HCT116 (cell line): ENCODE measurements around the gene KLHL3. TPM values are rescaled to one million over a fixed set of nuclear protein-coding genes. Genes with fewer than 3 reads are reported as not detected.

Source experiments
- ATAC-seq: fragments of 200-7000 bp; cut with Tn5 transposase; 2 replicates; pipeline ENCODE4 v1.9.1; 2020; ENCODE audit warnings: mild to moderate bottlenecking, moderate library complexity
- BruUV-seq: library from RNA; stranded (reverse); fragments of 400-500 nt; replicated peaks from 2 replicates; lab custom pipeline; 2021; lab: Mats Ljungman, UMichigan
- CTCF ChIA-PET: fragments of 300-600 bp; sonication (Branson Sonifier 250); formaldehyde crosslinking; loops from one replicate; lab custom pipeline; 2021; ENCODE audit warnings: antibody characterized with exemption; lab: Charles Lee
- POLR2A ChIA-PET: fragments of 300-600, 350-600 bp; sonication (Branson Sonifier 250); formaldehyde crosslinking; loops from one replicate; lab custom pipeline; 2021; ENCODE audit warnings: antibody characterized with exemption; lab: Charles Lee
- RAD21 ChIA-PET, 2 experiments: fragments of 300-600 bp; sonication (Branson Sonifier 250); formaldehyde crosslinking; loops; one replicate each; lab custom pipeline; 2023; ENCODE audit warnings: low total read pairs in 2 of 2; ENCODE audit not compliant: uncharacterized antibody in 2 of 2, unreplicated experiment in 2 of 2, low non-redundant PET in 1 of 2; lab: Charles Lee
- DNase-seq: peaks from one replicate; pipeline ENCODE4 v3.0.0-alpha.2; 2010; ENCODE audit warnings: low read depth, low spot score
- H2AFZ ChIP-seq: fragments of 200-600 bp; shearing (Covaris generic), sonication (generic); 2 replicates; pipeline ENCODE4 v1.6.1; 2017; ENCODE audit warnings: low read depth, mixed run types, mixed read lengths, antibody characterized with exemption, low read length; ENCODE audit not compliant: poor library complexity, severe bottlenecking
- H3K27ac ChIP-seq: 2 replicates; pipeline ENCODE4 v1.5.1; 2012; ENCODE audit warnings: low read depth, low read length
- H3K27me3 ChIP-seq: fragments of 200-600 bp; sonication (generic); 2 replicates; pipeline ENCODE4 v1.6.1; 2016; ENCODE audit warnings: mixed run types, low read length, mixed read lengths; ENCODE audit not compliant: insufficient read depth
- H3K36me3 ChIP-seq, 2 experiments: fragments of 200-500 bp in 1 of 2; fragments of 200-600 bp in 1 of 2; sonication (Bioruptor generic) in 1 of 2; sonication (generic) in 1 of 2; 2 replicates each; pipeline versions ENCODE4 v1.5.1 to v1.6.1; 2014 to 2016; ENCODE audit warnings: low read length in 2 of 2, inconsistent platforms in 1 of 2, mixed read lengths in 1 of 2, mixed run types in 1 of 2; ENCODE audit not compliant: insufficient read depth in 2 of 2, control insufficient read depth in 1 of 2
- H3K4me1 ChIP-seq, 2 experiments: fragments of 200-600 bp in 1 of 2; sonication (generic) in 1 of 2; 2 replicates each; pipeline versions ENCODE4 v1.5.1 to v1.6.1; 2012 to 2017; ENCODE audit warnings: low read length in 2 of 2, inconsistent platforms in 1 of 2, mild to moderate bottlenecking in 1 of 2, mixed read lengths in 1 of 2, mixed run types in 1 of 2, moderate library complexity in 1 of 2; ENCODE audit not compliant: insufficient read depth in 2 of 2, control insufficient read depth in 1 of 2
- H3K4me2 ChIP-seq: fragments of 200-600 bp; sonication (generic); 2 replicates; pipeline ENCODE4 v1.6.1; 2017; ENCODE audit warnings: mixed run types, low read length, mixed read lengths
- H3K4me3 ChIP-seq, 2 experiments: fragments of 200-600 bp in 1 of 2; sonication (generic) in 1 of 2; replicated peaks in 1 of 2; 2 replicates each; pipeline ENCODE4 v1.5.1; 2011 to 2016; ENCODE audit warnings: low read length in 2 of 2, control low read depth in 1 of 2, low read depth in 1 of 2, mild to moderate bottlenecking in 1 of 2, mixed read lengths in 1 of 2, mixed run types in 1 of 2
- H3K79me2 ChIP-seq: fragments of 200-600 bp; sonication (generic); 2 replicates; pipeline ENCODE4 v1.6.1; 2017; ENCODE audit warnings: mild to moderate bottlenecking, mixed run types, low read length, moderate library complexity, mixed read lengths; ENCODE audit not compliant: insufficient read depth
- H3K9ac ChIP-seq: fragments of 200-600 bp; sonication (generic); 2 replicates; pipeline ENCODE4 v1.6.1; 2016; ENCODE audit warnings: low read length, mixed read lengths
- H3K9me2 ChIP-seq: fragments of 200-600 bp; sonication (generic), shearing (Covaris generic); 2 replicates; pipeline ENCODE4 v1.6.1; 2017; ENCODE audit warnings: mixed run types, mild to moderate bottlenecking, moderate library complexity; ENCODE audit not compliant: insufficient read depth
- H3K9me3 ChIP-seq, 2 experiments: fragments of 200-500 bp in 1 of 2; fragments of 200-600 bp in 1 of 2; sonication (Bioruptor generic) in 1 of 2; sonication (generic) in 1 of 2; 2 replicates each; pipeline ENCODE4 v1.6.1; 2014 to 2017; ENCODE audit warnings: low read length in 2 of 2, mixed read lengths in 2 of 2, inconsistent platforms in 1 of 2, low read depth in 1 of 2, mild to moderate bottlenecking in 1 of 2, mixed run types in 1 of 2, moderate library complexity in 1 of 2; ENCODE audit not compliant: control insufficient read depth in 1 of 2, insufficient read depth in 1 of 2
- H4K20me1 ChIP-seq: fragments of 200-600 bp; sonication (generic), shearing (Covaris generic); 2 replicates; pipeline ENCODE4 v1.6.1; 2017; ENCODE audit warnings: mixed run types, mild to moderate bottlenecking, moderate library complexity; ENCODE audit not compliant: insufficient read depth
- CEBPB ChIP-seq: IDR thresholded peaks from 2 replicates; pipeline ENCODE4 v1.6.1; 2012; ENCODE audit warnings: low read depth
- EGR1 ChIP-seq: IDR thresholded peaks from 2 replicates; pipeline ENCODE4 v1.6.1; 2012; ENCODE audit warnings: low read depth
- EZH2 ChIP-seq: fragments of 200-600 bp; sonication (generic); IDR thresholded peaks from 2 replicates; pipeline ENCODE4 v1.6.1; 2017; ENCODE audit warnings: antibody characterized with exemption, mixed run types
- FOSL1 ChIP-seq: IDR thresholded peaks from 2 replicates; pipeline ENCODE4 v1.6.1; 2012; ENCODE audit warnings: low read depth
- JUND ChIP-seq: IDR thresholded peaks from 2 replicates; pipeline ENCODE4 v1.6.1; 2012
- POLR2AphosphoS5 ChIP-seq: IDR thresholded peaks from 2 replicates; pipeline ENCODE4 v1.6.1; 2011; ENCODE audit warnings: mild to moderate bottlenecking, low read depth, low read length, moderate library complexity
- SIN3A ChIP-seq: IDR thresholded peaks from 2 replicates; pipeline ENCODE4 v1.6.1; 2012; ENCODE audit warnings: low read depth
- SP1 ChIP-seq: IDR thresholded peaks from 2 replicates; pipeline ENCODE4 v1.6.1; 2012; ENCODE audit warnings: low read depth
- SRF ChIP-seq: IDR thresholded peaks from 2 replicates; pipeline ENCODE4 v1.6.1; 2012; ENCODE audit warnings: low read depth
- TCF7L2 ChIP-seq: IDR thresholded peaks from 2 replicates; pipeline ENCODE4 v1.7.0; 2011; ENCODE audit warnings: borderline replicate concordance, inconsistent platforms; ENCODE audit not compliant: insufficient read depth, insufficient read length; ENCODE audit errors: extremely low read depth
- intact Hi-C: fragments of 100-400 bp; cut with micrococcal nuclease; formaldehyde crosslinking; loops from 2 replicates; pipeline ENCODE4 v1.10.0; 2022
- total RNA-seq: library from RNA; stranded (reverse); gene quantifications from one replicate; pipeline ENCODE4 v1.2.1, GENCODE V29; 2021; ENCODE audit not compliant: unreplicated experiment
- TF ChIP-seq, protein P1 (sequence below): IDR thresholded peaks from 2 replicates; pipeline ENCODE4 v1.6.1; 2011; ENCODE audit warnings: mild to moderate bottlenecking, low read length, moderate library complexity; ENCODE audit not compliant: insufficient replicate concordance; ENCODE audit errors: extremely low read depth
- TF ChIP-seq, protein P2 (sequence below), 3 experiments: fragments of 200-600 bp in 1 of 3; sonication (generic) in 1 of 3; IDR thresholded peaks in 2 of 3; conservative IDR thresholded peaks in 1 of 3; 2 replicates each; pipeline ENCODE4 v1.5.1; 2012 to 2017; ENCODE audit warnings: low read depth in 2 of 3, low read length in 2 of 3, antibody characterized with exemption in 1 of 3, borderline replicate concordance in 1 of 3, control low read depth in 1 of 3, mild to moderate bottlenecking in 1 of 3, mixed read lengths in 1 of 3, mixed run types in 1 of 3, moderate library complexity in 1 of 3; ENCODE audit not compliant: insufficient read depth in 1 of 3

KLHL3 gene
- total RNA-seq, 1 experiment from 2014 or later: not detected

DNA sequence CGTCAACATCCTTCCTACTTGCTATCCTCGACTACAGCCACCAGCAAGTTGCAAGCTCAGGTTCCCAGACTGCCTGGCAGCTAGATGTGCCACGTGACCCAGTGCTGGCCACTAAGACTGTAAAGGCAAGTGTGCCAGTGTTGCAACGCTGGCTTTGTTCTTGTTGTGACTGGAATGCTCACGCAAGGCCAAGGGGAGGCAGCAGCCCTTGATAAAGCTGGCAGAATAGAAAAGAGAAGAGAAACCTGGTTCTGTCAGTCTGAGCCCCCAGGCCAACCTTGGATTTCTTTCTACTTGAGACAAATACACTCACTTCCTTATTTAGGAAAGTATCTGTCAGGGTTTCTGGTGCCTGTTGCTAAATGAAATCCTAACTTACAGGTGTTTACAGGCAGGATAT, 113.0 kb downstream of the KLHL3 start:
- Histone ChIP-seq H3K4me1 (no peaks in the 10 kb centered on the region), H3K9me3 (no peaks in the 10 kb centered on the region), H3K27me3 (no peaks in the 10 kb centered on the region; the same call in 1 of the 2 replicates), H3K9ac (no peak overlapping the region), H3K79me2 (no peaks in the 10 kb centered on the region), H3K27ac (no peak overlapping the region), H2AFZ (no peak overlapping the region), H4K20me1 (no peaks in the 10 kb centered on the region), H3K4me2 (no peak overlapping the region)
- ChIA-PET RAD21 (no interaction called here), CTCF (no interaction called here), POLR2A (no interaction called here)
- intact Hi-C loops: no loop called here
- DNase-seq (no peak), ATAC-seq (peak; percentile 73)
- no TSS peak for BruUV-seq
- TF ChIP-seq CEBPB: peak; percentile 40; the same call in 1 of the 2 replicates
- TF ChIP-seq SRF: no peak
- peak; percentile 77 for TF ChIP-seq TCF7L2
- TF ChIP-seq, all 23 proteins: peak for 2
- Histone ChIP-seq H3K4me3 (no peak overlapping the region), H3K9me2 (no peaks in the 10 kb centered on the region), H3K36me3 (no peaks in the 10 kb centered on the region)

DNA sequence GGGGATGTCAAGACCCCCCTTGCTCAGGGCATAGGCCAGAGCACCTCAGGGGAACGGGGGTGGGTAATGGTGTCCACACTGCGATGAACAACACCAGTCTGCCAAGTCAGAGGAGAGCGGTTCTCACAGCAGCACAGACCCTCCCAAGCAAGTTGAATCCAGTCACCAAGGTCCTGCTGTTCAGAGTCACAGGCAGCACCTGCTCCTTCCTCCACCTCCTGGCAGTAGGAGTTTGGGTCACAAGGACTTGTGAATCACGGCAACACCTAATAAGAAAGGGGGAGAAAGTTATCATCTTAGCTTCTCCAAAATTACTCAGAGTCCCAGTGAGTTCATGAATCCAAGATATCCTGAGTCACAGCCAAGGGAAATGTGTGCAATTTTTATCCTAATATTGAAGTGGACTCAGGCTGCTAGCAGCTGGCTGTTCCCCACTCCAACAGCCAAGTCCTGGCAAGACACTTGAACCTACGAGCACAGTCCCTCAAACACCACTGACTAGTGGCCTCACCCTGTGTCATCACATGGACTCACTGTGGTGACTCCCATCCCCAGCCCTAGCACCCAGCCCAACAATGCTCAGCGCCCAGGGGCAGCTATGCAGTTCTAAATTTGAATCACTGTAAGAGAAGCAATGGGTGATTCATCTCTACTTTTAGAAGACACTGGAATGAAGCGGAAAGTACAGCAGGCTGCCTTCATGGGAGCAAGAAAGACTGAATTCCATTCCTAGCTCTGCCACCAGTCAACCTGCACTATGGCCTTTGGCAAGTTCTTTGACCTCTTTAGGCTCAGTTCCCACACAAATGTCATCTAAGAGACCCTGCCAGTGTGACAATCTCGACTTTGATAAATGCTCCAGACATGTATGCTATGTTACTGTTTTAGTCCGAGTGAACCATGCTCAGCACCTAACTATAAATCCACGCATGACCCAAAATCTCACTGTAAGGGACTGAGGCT, 113.7 kb downstream of the KLHL3 start:
- POLR2A ChIA-PET: no interaction called here
- RAD21 ChIA-PET: no interaction called here
- TF ChIP-seq FOSL1 (no peak), EZH2 (no peak), SIN3A (no peak), SRF (no peak), CEBPB (no peak), EGR1 (no peak), JUND (no peak), SP1 (no peak), POLR2AphosphoS5 (no peak)
- TF ChIP-seq, protein P1, sequence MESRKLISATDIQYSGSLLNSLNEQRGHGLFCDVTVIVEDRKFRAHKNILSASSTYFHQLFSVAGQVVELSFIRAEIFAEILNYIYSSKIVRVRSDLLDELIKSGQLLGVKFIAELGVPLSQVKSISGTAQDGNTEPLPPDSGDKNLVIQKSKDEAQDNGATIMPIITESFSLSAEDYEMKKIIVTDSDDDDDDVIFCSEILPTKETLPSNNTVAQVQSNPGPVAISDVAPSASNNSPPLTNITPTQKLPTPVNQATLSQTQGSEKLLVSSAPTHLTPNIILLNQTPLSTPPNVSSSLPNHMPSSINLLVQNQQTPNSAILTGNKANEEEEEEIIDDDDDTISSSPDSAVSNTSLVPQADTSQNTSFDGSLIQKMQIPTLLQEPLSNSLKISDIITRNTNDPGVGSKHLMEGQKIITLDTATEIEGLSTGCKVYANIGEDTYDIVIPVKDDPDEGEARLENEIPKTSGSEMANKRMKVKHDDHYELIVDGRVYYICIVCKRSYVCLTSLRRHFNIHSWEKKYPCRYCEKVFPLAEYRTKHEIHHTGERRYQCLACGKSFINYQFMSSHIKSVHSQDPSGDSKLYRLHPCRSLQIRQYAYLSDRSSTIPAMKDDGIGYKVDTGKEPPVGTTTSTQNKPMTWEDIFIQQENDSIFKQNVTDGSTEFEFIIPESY: no peak
- TF ChIP-seq, protein P2, sequence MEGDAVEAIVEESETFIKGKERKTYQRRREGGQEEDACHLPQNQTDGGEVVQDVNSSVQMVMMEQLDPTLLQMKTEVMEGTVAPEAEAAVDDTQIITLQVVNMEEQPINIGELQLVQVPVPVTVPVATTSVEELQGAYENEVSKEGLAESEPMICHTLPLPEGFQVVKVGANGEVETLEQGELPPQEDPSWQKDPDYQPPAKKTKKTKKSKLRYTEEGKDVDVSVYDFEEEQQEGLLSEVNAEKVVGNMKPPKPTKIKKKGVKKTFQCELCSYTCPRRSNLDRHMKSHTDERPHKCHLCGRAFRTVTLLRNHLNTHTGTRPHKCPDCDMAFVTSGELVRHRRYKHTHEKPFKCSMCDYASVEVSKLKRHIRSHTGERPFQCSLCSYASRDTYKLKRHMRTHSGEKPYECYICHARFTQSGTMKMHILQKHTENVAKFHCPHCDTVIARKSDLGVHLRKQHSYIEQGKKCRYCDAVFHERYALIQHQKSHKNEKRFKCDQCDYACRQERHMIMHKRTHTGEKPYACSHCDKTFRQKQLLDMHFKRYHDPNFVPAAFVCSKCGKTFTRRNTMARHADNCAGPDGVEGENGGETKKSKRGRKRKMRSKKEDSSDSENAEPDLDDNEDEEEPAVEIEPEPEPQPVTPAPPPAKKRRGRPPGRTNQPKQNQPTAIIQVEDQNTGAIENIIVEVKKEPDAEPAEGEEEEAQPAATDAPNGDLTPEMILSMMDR (IDR thresholded peaks at IDR 0.05 in 2 of 3, conservative IDR thresholded peaks at IDR 0.05 in 1 of 3; ENCODE audit: borderline replicate concordance in 1 of 3, insufficient read depth in 1 of 3, low read depth in 2 of 3, low read length in 2 of 3): no peak

More for the DNA sequence above, 113.7 kb downstream of the KLHL3 start:
- H2AFZ ChIP-seq: no peak overlapping the region
- ATAC-seq (no peak), DNase-seq (no peak)
- no TSS peak for BruUV-seq
- no peaks in the 10 kb centered on the region for H3K79me2 ChIP-seq
- no peak overlapping the region for H3K4me3 ChIP-seq
- intact Hi-C loops: no loop called here
- H3K36me3 ChIP-seq: no peaks in the 10 kb centered on the region
- H3K9me2 ChIP-seq: no peaks in the 10 kb centered on the region
- H3K27me3 ChIP-seq: no peaks in the 10 kb centered on the region; the same call in 1 of the 2 replicates
- CTCF ChIA-PET: interaction anchor here (1.3 kb wide), 1 partner anchor 7 kb away, joined by 5 read pairs; no protein-coding TSS in a partner anchor
- H3K9me3 ChIP-seq: no peaks in the 10 kb centered on the region
- no peak overlapping the region for H3K9ac ChIP-seq
- no peaks in the 10 kb centered on the region for H3K4me1 ChIP-seq
- H4K20me1 ChIP-seq: no peaks in the 10 kb centered on the region
- H3K27ac ChIP-seq: no peak overlapping the region
- H3K4me2 ChIP-seq: no peak overlapping the region
